GM18907 (cell line): ENCODE results near the gene SERGEF.
A peak's percentile ranks its signal among the peaks of the same experiment; 100 is the strongest.
"Not testable (repeated sequence)": the region's sequence is repeated elsewhere in the genome, so short reads cannot be mapped to it uniquely, and the experiment has no call there.

Source experiments
- ATAC-seq: cut with Tn5 transposase; IDR thresholded peaks from one replicate; pipeline ENCODE4 v1.9.1; 2021; ENCODE audit warnings: mild to moderate bottlenecking, moderate library complexity; ENCODE audit not compliant: unreplicated experiment

Gene SERGEF

DNA sequence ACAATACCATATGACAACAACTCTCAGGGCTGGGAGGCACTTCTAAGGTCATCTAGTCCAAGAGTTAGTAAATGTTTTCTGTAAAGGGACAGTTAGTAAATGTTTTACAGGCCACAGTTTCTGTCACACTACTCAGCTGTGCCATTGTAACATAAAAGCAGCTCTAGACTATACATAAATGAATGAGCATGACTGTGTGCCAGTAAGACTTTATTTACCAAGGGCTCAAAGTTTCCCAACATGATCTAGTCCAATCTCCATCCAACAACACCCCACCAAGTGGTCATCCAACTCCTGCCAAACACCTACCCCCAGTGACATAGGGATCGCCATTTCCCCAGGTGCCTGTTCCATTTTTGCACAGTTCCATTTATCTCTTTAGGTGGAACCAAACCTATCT lies 12.1 kb downstream of the SERGEF start:
- peak; percentile 89 for ATAC-seq

- ATAC-seq, result not testable (repeated sequence)
Observed at GRCh38 chr11:18000128-18000527, 12.7 kb downstream of the SERGEF start.

GRCh38 chr11:17992916-17993315 lies 19.9 kb downstream of the SERGEF start:
- ATAC-seq, result no peak

GRCh38 chr11:17991783-17992433 lies 20.9 kb downstream of the SERGEF start:
- peak; percentile 82 for ATAC-seq

DNA sequence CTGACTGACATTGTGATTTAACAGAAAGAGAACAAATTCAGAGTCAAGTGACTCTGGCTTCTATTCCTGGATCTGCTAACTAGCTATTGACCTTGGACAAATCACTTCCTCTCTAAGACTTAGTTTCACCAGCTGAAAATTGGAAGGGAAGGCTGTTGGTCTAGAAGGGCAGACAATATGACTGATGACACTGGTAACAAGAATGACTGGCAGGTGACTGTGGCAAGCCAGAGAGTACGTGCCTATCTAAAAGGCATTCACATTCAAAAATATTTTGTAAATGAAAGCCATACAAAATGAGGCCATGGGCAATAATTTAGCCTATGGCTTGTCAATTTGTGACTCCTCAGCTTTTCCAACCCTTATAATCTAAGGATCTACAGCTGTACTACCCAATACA lies 23.5 kb downstream of the SERGEF start:
- no peak for ATAC-seq

- no peak for ATAC-seq
Observed at GRCh38 chr11:17988465-17988864, 24.4 kb downstream of the SERGEF start.

GRCh38 chr11:17987826-17988225 lies 25.0 kb downstream of the SERGEF start:
- no peak for ATAC-seq

DNA sequence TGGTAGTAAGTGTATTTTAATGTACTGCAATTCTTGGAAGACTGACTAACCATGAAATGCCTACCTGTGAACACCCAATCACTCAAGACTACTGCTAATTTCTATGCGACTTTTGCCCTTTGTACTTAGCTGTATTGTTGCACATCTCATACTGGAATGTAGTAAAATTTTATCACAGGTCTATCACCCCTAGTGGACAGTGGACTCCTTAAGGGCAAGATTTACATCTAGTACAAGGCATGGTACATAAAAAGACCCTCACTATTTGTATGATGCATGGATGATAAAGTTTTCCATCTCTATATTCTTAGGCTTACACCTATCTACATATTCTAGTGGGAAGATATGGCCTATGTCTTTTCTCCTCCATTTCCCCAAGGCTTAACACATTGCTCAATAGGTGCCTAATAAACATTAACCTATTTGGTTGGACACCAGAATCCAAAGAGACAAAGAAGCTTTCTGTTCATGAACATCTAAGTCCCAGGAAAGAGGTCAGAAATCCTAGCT lies 26.1 kb downstream of the SERGEF start:
- ATAC-seq, result no peak

DNA sequence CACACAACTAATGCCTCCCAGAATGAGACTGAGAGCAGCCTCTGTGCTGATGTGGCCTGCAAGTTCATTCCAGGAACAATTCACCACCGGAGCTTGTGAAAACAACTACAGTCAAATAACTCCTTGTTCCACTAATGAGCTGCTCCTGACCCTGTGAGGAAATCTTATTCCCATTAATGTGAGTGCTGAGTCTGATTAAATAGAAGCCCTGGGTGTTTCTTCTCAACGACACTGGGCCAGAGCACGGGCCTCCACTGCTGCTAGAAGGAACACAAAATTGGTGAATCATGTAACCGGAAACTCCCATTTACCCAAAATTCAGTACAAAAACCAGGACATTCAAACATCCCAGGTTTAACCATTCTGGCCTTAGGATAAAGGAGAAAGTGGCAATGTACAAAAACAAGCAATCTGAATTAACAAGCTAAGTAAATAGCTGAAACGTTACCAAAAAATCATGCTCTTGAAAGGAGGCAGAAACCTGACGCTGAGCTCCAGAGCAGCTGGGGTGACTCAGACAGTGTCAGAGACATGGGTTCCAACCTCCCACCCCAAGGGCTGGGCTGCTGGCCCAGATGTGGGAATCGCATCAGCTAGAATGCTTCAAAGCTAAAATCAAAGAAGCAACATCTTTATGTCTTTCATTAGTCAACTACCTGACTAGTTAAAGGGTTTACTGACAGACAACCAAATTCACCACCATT lies 26.7 kb downstream of the SERGEF start:
- ATAC-seq, result no peak

DNA sequence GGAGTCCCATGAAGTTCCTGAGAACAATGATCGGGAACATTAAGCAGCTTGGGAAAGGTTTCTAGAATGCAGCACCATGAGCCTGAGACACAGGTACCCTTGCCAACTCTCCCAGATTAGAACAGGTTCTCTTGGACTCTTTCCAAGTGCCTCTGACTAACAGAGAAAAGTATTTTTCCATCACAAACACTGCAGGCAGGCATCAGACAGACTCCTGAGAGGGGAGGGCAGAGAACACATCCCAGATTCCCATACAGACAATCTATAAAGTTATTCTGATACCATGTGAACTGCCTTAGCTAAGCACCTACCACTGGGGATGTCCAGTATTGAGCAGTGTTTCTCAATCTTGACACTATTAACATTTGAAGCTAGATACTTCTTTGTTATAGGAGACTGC lies 27.3 kb downstream of the SERGEF start:
- ATAC-seq, result no peak

- ATAC-seq, result no peak
Observed at GRCh38 chr11:17983569-17983968, 29.3 kb downstream of the SERGEF start.

DNA sequence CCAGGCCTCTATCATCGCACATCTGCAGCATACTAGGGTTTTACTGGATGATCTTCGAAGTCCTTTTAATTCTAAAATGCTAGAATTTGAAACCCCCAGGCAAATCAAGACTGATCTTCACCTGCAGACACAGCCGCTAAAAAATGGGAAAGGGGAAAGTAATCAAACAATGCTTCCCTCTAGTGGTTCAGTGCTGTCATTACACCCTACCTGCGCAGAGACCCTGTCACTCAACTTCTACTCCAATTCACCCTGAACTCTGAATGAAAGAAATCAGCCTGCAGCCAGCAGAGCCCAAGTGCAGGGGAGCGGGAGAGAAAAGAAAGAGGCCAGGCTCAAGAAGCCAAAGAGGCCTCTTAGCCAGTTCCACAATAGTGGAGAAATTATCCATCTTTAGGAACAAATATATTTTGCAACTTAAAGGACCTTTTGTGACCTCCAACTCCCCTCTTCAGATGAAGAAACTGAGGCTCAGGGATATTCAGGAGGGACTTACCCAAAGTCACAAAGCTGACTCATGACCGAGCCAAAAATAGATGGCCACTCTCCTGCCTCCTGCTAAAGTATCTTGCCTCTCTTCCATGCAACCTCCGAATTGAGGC lies 33.0 kb downstream of the SERGEF start:
- no peak for ATAC-seq

- ATAC-seq, result no peak
Observed at GRCh38 chr11:17978553-17979287, 34.1 kb downstream of the SERGEF start.

DNA sequence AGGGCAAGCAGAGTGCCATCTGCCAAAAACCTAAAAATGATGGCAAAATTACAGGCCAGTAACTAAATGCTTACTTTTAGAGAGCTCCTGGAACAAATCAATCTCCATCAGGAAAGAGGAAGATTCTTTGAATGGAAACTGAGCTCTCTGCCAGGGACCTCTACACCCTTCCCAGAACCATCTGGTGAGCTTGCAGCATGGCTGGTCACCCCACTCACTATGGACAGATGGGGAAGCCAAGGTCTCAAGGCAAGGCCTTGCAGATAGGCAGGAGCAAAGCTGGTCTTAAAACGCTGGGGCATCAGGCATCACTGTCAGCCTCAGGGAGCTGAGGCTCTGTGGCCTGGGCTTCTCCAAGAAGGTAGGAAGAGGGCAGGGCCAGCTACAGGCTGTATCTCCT lies 36.2 kb downstream of the SERGEF start:
- ATAC-seq, result no peak

DNA sequence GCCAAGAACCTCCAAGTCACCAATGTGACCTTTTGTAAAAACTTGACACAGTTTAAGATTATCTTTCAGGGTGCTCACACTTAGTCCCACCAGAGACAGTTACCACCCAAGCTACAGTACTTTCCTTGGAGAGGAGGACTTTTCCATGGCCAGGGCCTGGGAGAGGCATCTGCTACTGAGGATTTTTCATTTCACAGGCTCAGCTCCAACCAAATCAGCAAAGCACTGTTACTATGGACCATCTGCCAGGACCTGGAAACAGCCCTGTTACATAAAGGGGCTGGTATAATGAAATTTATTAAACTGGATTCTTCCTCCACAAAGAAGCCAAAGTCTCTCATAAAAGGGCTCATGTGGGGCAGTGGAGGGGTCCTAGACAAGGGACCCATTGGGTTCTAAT lies 38.6 kb downstream of the SERGEF start:
- ATAC-seq, result no peak

DNA sequence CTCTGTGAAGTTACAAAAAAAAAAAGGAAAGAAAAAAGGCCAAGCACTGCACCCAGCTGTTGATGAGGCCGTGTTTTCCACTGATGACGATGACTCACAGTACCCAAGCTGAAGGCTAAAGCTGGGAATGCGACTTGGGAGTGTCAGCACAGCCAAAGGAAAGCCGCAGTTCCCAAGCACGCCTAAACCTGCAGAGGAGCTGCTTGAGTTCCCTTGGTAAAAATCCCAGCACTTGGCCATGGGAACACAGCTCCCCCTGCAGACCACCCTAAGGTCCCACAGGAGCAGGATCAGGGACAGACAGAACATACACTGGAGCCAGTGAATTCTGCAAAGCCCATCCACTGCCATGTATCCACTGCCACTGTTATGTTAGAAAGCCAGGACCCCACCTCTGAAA lies 39.9 kb downstream of the SERGEF start:
- ATAC-seq, result no peak

GRCh38 chr11:17968206-17968605 lies 44.6 kb downstream of the SERGEF start:
- no peak for ATAC-seq

GRCh38 chr11:17967661-17968060 lies 45.2 kb downstream of the SERGEF start:
- ATAC-seq, result no peak

DNA sequence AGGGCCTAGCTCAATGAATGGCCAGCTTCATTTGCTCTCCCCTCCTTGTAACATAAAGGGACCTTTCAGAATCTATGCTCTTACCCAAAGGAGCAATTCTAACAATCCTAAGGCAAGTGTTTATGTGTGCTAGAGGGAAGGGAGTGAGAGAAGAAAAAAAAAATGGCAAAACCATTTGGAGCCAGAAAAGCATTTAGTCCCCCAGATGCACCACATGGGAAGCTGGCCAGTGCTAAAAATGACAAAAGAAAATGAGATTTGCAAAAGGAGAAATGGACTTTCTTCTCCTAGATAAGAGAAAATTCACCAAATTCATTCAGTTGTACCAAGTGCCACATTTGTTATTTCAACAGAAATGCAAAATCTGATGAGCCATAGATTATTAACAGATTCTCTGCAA lies 52.8 kb downstream of the SERGEF start:
- ATAC-seq, result no peak

GRCh38 chr11:17958446-17958845 lies 54.4 kb downstream of the SERGEF start:
- ATAC-seq, result no peak
